Spinal cord (tissue), 10 donors: Measurements from ENCODE around the gene PSIP1. TPM values are rescaled to one million over a fixed set of nuclear protein-coding genes. Genes with fewer than 3 reads are reported as not detected.

ENCODE experiments used
- DNase-seq, 6 donors: peaks; one replicate each; pipeline versions ENCODE4 v3.0.0 to v3.0.0-alpha.2; 2013 to 2015; ENCODE audit warnings: low spot score in 6 of 6, low read depth in 4 of 6
- H3K27ac ChIP-seq: one replicate; pipeline ENCODE4 v1.5.1; 2013; ENCODE audit warnings: low read depth, low read length, control low read depth
- H3K27me3 ChIP-seq: one replicate; pipeline ENCODE4 v1.6.1; 2013; ENCODE audit warnings: low read length; ENCODE audit not compliant: control insufficient read depth, insufficient read depth
- H3K36me3 ChIP-seq: one replicate; pipeline ENCODE4 v1.6.1; 2013; ENCODE audit warnings: low read length; ENCODE audit not compliant: control insufficient read depth, insufficient read depth
- H3K4me1 ChIP-seq: one replicate; pipeline ENCODE4 v1.6.1; 2013; ENCODE audit warnings: low read length; ENCODE audit not compliant: control insufficient read depth, insufficient read depth
- H3K4me3 ChIP-seq: one replicate; pipeline ENCODE4 v1.5.1; 2013; ENCODE audit warnings: low read depth, low read length, control low read depth
- H3K9me3 ChIP-seq: one replicate; pipeline ENCODE4 v1.6.1; 2013; ENCODE audit warnings: low read length; ENCODE audit not compliant: control insufficient read depth, insufficient read depth
- WGBS: methylation state at CpG from one replicate; pipeline ENCODE4 v1.1.5; 2013; ENCODE audit warnings: missing lambda C conversion rate; ENCODE audit not compliant: insufficient coverage; 5-methylcytosine and 5-hydroxymethylcytosine counted together
- polyA plus RNA-seq, 2 donors: library from polyadenylated mRNA; unstranded; fragments of 120-200 nt; gene quantifications; one replicate each; pipeline ENCODE4 v1.2.1, GENCODE V29; 2013; ENCODE audit not compliant: insufficient read length in 2 of 2
- total RNA-seq, 2 donors: library from RNA; depleted of rRNA in 1 of 2; stranded (reverse); fragments of 120-200 nt in 1 of 2; fragments of >200 nt in 1 of 2; gene quantifications; one replicate each; pipeline versions ENCODE4 v1.2.3 to v1.2.4, GENCODE V29; 2013 to 2014
- donor health status: healthy.

The PSIP1 gene
- total and polyA plus RNA-seq, 4 donors, result 114 to 270 (median 164) TPM

GRCh38 chr9:15512204-15512603 lies 1.4 kb upstream of the PSIP1 start:
- Histone ChIP-seq H3K27ac (no peak overlapping the region), H3K4me3 (no peak overlapping the region)
- WGBS, result 75% methylated on average over 1 of the region's 1 CpG

GRCh38 chr9:15509931-15510788 lies 610 bp downstream of the PSIP1 start:
- WGBS, result 0% methylated on average over 56 of the region's 76 CpGs
- peak overlapping the region; percentile 83 for H3K4me3 ChIP-seq
- H3K36me3 ChIP-seq, result no peaks in the 10 kb centered on the region
- H3K27me3 ChIP-seq, result no peaks in the 10 kb centered on the region
- no peaks in the 10 kb centered on the region for H3K9me3 ChIP-seq
- DNase-seq, result peak in 4 of 6 donors; percentile 22 to 80 (median 58)
- H3K4me1 ChIP-seq, result peaks cover 3% of the 10 kb centered on the region
- H3K27ac ChIP-seq, result peak overlapping the region; percentile 84

More at GRCh38 chr9:15512204-15512603, 1.4 kb upstream of the PSIP1 start:
- DNase-seq, result no peak
- Histone ChIP-seq H3K36me3 (no peaks in the 10 kb centered on the region), H3K9me3 (no peaks in the 10 kb centered on the region), H3K27me3 (no peaks in the 10 kb centered on the region), H3K4me1 (peaks cover 3% of the 10 kb centered on the region)

DNA sequence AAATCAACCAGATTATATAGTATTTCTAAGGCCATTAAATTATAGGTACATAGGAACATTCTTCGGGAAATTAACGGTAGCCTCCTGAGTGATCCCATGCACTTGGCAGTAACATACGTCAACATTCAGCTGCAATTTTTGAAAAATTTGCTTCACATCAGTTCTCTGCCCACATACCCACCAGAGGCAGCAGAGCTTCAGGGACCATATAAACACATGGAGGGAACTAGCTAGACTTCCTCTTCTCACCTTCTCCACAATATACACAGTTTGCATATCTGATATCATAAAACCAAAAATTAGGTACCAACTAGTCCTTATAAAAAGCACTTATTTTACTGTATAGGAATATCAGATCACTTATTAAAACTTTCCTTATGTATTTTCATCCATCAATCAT lies 4.8 kb downstream of the PSIP1 start:
- Histone ChIP-seq H3K9me3 (no peaks in the 10 kb centered on the region), H3K4me1 (no peaks in the 10 kb centered on the region), H3K27ac (no peak overlapping the region), H3K4me3 (no peak overlapping the region), H3K27me3 (no peaks in the 10 kb centered on the region), H3K36me3 (peaks cover 17% of the 10 kb centered on the region)
- DNase-seq, result no peak
- 92% methylated on average over 2 of the region's 3 CpGs for WGBS

DNA sequence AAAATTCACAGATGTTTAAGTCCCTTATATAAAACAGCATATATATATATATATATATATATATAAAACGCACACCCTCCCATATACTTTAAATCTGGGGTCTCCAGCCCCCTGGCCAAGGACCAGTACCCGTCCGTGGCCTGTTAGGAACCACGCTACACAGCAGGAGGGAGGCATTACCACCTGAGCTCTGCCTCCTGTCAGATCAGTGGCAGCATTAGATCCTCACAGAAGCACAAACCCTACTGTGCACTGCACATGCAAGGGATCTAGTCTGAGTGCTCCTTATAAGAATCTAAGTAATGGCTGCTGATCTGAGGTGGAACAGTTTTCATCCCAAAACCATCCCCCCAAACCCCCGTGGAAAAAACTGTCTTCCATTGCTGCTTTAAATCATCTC lies 9.0 kb downstream of the PSIP1 start:
- DNase-seq, result no peak
- Histone ChIP-seq H3K27ac (no peak overlapping the region), H3K4me1 (no peaks in the 10 kb centered on the region), H3K4me3 (no peak overlapping the region), H3K9me3 (no peaks in the 10 kb centered on the region), H3K27me3 (no peaks in the 10 kb centered on the region), H3K36me3 (peaks cover 28% of the 10 kb centered on the region)
- 100% methylated on average over 3 of the region's 5 CpGs for WGBS

GRCh38 chr9:15501179-15501578 lies 9.6 kb downstream of the PSIP1 start:
- Histone ChIP-seq H3K36me3 (peaks cover 28% of the 10 kb centered on the region), H3K4me3 (no peak overlapping the region), H3K27ac (no peak overlapping the region), H3K27me3 (no peaks in the 10 kb centered on the region), H3K4me1 (no peaks in the 10 kb centered on the region), H3K9me3 (no peaks in the 10 kb centered on the region)
- 54% methylated on average over 2 of the region's 6 CpGs for WGBS
- no peak for DNase-seq

GRCh38 chr9:15499139-15499538 lies 11.6 kb downstream of the PSIP1 start:
- no peak for DNase-seq

GRCh38 chr9:15498246-15498995 lies 12.3 kb downstream of the PSIP1 start:
- no peaks in the 10 kb centered on the region for H3K9me3 ChIP-seq
- no peak for DNase-seq
- WGBS, result 93% methylated on average over 7 of the region's 13 CpGs
- H3K4me3 ChIP-seq, result no peak overlapping the region
- H3K27ac ChIP-seq, result no peak overlapping the region
- no peaks in the 10 kb centered on the region for H3K4me1 ChIP-seq
- no peaks in the 10 kb centered on the region for H3K27me3 ChIP-seq
- H3K36me3 ChIP-seq, result peaks cover 15% of the 10 kb centered on the region

More at GRCh38 chr9:15499139-15499538, 11.6 kb downstream of the PSIP1 start:
- WGBS, result no CpG with 5 or more reads among the region's 2 CpGs
- Histone ChIP-seq H3K27me3 (no peaks in the 10 kb centered on the region), H3K36me3 (peaks cover 19% of the 10 kb centered on the region), H3K4me1 (no peaks in the 10 kb centered on the region), H3K27ac (no peak overlapping the region), H3K4me3 (no peak overlapping the region), H3K9me3 (no peaks in the 10 kb centered on the region)

DNA sequence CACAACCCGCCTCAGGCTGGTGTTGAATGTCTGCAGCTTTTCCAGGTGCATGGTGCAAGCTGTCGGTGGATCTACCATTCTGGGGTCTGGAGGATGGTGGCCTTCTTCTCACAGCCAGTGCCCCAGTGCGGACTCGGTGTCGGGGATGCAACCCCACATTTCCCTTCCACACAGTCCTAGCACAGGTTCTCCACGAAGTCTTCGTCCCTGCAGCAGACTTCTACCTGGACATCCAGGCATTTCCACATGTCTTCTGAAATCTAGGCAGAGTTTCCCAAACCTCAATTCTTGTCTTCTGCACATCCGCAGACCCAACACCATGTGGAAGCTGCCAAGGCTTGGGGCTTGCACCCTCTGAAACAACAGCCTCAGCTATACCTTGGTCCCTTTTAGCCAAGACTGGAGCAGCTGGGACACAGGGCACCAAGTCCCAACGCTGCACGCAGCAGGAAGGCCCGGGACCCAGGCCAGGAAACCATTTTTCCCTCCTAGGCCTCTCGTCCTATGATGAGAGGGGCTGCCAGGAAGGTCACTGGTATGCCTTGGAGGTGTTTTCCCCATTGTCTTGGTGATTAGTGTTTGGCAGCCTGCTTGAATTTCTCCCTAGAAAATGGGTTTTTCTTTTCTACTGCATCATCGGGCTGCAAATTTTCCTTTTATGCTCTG lies 18.2 kb downstream of the PSIP1 start:
- 99% methylated on average over 13 of the region's 13 CpGs for WGBS
- no peak overlapping the region for H3K4me3 ChIP-seq
- peaks cover 16% of the 10 kb centered on the region for H3K36me3 ChIP-seq
- H3K4me1 ChIP-seq, result no peaks in the 10 kb centered on the region
- no peak for DNase-seq
- H3K27me3 ChIP-seq, result no peaks in the 10 kb centered on the region
- no peak overlapping the region for H3K27ac ChIP-seq
- H3K9me3 ChIP-seq, result no peaks in the 10 kb centered on the region

- H3K4me1 ChIP-seq, result no peaks in the 10 kb centered on the region
- no peak for DNase-seq
- WGBS, result no CpG with 5 or more reads among the region's 1 CpG
- no peaks in the 10 kb centered on the region for H3K27me3 ChIP-seq
- H3K4me3 ChIP-seq, result no peak overlapping the region
- H3K36me3 ChIP-seq, result peaks cover 12% of the 10 kb centered on the region
- H3K27ac ChIP-seq, result no peak overlapping the region
- no peaks in the 10 kb centered on the region for H3K9me3 ChIP-seq
Measured at GRCh38 chr9:15491950-15492349, 18.8 kb downstream of the PSIP1 start.
